Measurements from ENCODE around the gene RNF168. TPM values are rescaled to one million over a fixed set of nuclear protein-coding genes. Genes with fewer than 3 reads are reported as not detected.
"Not testable (repeated sequence)": the region's sequence is repeated elsewhere in the genome, so short reads cannot be mapped to it uniquely, and the experiment has no call there.

RNF168 gene
- total RNA-seq, 4 donors from 2014 or later = 22.2 to 40.6 (median 32.6) TPM

DNA sequence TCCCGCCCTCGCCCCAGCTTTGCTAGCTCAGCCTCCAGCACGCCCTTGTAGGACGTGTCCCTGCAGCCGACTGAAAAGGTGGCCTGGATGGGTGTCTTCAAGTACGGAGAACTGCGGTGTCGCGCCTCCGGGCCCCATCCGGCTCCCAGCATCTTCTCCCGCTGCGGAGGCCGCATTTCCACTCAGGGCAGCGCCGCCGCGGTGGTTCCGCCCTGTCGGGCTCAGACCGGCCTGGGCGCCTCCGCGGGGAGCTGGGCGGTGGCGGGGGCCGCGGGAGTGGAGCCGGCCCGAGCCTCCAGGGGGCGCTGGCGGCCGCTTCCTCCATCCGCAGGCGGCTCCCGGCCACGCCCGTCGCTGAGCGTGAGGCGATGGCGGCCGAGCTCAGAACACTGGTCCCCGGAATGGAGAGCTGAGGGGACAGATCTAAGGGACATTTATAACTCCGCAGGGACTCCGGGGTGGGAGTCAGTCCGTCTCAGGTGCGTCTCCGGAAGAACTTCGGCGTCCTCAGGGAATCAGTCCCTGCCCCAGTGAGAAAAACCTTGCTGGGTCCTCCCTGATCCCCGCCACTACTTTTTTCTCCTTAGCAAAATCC, 25.2 kb upstream of the RNF168 start:
- no peak for TF ChIP-seq EP300 (IDR thresholded peaks at IDR 0.05)
- TF ChIP-seq POLR2A (IDR thresholded peaks at IDR 0.05) = no peak
- TF ChIP-seq POLR2AphosphoS5 (IDR thresholded peaks at IDR 0.05) = no peak
- TF ChIP-seq, protein P1, sequence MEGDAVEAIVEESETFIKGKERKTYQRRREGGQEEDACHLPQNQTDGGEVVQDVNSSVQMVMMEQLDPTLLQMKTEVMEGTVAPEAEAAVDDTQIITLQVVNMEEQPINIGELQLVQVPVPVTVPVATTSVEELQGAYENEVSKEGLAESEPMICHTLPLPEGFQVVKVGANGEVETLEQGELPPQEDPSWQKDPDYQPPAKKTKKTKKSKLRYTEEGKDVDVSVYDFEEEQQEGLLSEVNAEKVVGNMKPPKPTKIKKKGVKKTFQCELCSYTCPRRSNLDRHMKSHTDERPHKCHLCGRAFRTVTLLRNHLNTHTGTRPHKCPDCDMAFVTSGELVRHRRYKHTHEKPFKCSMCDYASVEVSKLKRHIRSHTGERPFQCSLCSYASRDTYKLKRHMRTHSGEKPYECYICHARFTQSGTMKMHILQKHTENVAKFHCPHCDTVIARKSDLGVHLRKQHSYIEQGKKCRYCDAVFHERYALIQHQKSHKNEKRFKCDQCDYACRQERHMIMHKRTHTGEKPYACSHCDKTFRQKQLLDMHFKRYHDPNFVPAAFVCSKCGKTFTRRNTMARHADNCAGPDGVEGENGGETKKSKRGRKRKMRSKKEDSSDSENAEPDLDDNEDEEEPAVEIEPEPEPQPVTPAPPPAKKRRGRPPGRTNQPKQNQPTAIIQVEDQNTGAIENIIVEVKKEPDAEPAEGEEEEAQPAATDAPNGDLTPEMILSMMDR (IDR thresholded peaks at IDR 0.05) = peak; percentile 60 to 96
- DNase-seq (ENCODE audit: low spot score in 2 of 2) = peak in 1 of 2 donors; percentile 73
- peak overlapping the region; percentile 18 for H3K27ac ChIP-seq
- no peaks in the 10 kb centered on the region for H3K27me3 ChIP-seq
- WGBS = 5% methylated on average over 25 of the region's 52 CpGs
- H3K36me3 ChIP-seq = no peaks in the 10 kb centered on the region
- peaks cover 14% of the 10 kb centered on the region for H3K4me1 ChIP-seq
- H3K9me3 ChIP-seq = no peaks in the 10 kb centered on the region
- peak overlapping the region; percentile 48 for H3K4me3 ChIP-seq

- TF ChIP-seq, protein P1 (IDR thresholded peaks at IDR 0.05) = no peak
- TF ChIP-seq EP300 (IDR thresholded peaks at IDR 0.05) (no peak), POLR2A (IDR thresholded peaks at IDR 0.05) (no peak), POLR2AphosphoS5 (IDR thresholded peaks at IDR 0.05) (no peak)
- WGBS = 92% methylated on average over 4 of the region's 4 CpGs
- no peaks in the 10 kb centered on the region for H3K9me3 ChIP-seq
- H3K27ac ChIP-seq = no peak overlapping the region
- peaks cover 14% of the 10 kb centered on the region for H3K4me1 ChIP-seq
- no peaks in the 10 kb centered on the region for H3K36me3 ChIP-seq
- no peak for DNase-seq (ENCODE audit: low spot score in 2 of 2)
- H3K27me3 ChIP-seq = no peaks in the 10 kb centered on the region
- no peak overlapping the region for H3K4me3 ChIP-seq
Observed at GRCh38 chr3:196525141-196525540, 21.6 kb upstream of the RNF168 start.

DNA sequence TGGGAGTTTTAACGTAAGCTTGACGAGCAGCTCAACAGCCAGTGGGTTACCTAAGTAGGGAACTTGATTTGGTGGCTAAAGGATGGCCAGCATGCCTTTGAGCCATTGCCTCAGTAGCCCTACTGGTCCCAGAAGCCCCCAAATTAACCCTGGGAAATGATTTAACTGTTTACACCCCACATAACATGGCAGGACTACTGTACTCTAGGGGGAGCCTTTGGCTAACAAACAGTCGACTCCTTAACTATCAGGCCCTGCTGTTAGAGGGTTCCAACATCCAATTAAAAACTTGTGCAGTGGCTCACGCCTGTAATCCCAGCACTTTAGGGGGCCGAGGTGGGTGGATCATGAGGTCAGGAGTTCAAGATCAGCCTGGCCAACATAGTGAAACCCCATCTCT, 21.0 kb upstream of the RNF168 start:
- DNase-seq (ENCODE audit: low spot score in 2 of 2) = no peak
- no peak overlapping the region for H3K4me3 ChIP-seq
- TF ChIP-seq EP300 (IDR thresholded peaks at IDR 0.05) = no peak
- no peak for TF ChIP-seq POLR2AphosphoS5 (IDR thresholded peaks at IDR 0.05)
- TF ChIP-seq, protein P1 (IDR thresholded peaks at IDR 0.05) = no peak
- TF ChIP-seq POLR2A (IDR thresholded peaks at IDR 0.05) = no peak
- no peaks in the 10 kb centered on the region for H3K36me3 ChIP-seq
- peaks cover 14% of the 10 kb centered on the region for H3K4me1 ChIP-seq
- 69% methylated on average over 5 of the region's 5 CpGs for WGBS
- H3K27ac ChIP-seq = no peak overlapping the region
- peaks cover 3% of the 10 kb centered on the region for H3K9me3 ChIP-seq
- H3K27me3 ChIP-seq = no peaks in the 10 kb centered on the region

DNA sequence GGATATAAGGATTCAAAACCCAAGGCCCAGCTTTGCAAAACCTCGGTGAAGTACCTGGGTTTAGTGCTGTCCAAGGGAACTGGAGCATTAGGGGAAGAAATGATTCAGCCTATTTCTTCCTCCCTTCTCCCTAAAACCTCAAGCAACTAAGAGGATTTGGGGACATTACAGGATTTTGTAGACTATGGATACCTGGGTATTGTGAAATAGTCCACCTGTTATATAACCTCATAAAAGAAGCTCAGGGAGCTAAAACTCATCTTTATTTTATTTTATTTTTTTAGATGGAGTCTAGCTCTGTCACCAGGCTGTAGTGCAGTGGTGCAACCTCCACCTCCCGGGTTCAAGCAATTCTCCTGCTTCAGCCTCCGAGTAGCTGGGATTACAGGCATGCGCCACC, 20.3 kb upstream of the RNF168 start:
- no peak for DNase-seq (ENCODE audit: low spot score in 2 of 2)
- Histone ChIP-seq H3K4me1 (peaks cover 9% of the 10 kb centered on the region), H3K36me3 (no peaks in the 10 kb centered on the region), H3K4me3 (no peak overlapping the region), H3K27me3 (no peaks in the 10 kb centered on the region), H3K9me3 (peaks cover 3% of the 10 kb centered on the region), H3K27ac (no peak overlapping the region)
- WGBS = 94% methylated on average over 4 of the region's 4 CpGs
- TF ChIP-seq EP300 (IDR thresholded peaks at IDR 0.05) = no peak

- 93% methylated on average over 12 of the region's 12 CpGs for WGBS
- DNase-seq (ENCODE audit: low spot score in 2 of 2); H3K9me3 ChIP-seq; H3K27ac ChIP-seq; H3K27me3 ChIP-seq; H3K4me1 ChIP-seq; H3K36me3 ChIP-seq; H3K4me3 ChIP-seq: not testable (repeated sequence)
Observed at GRCh38 chr3:196521291-196521690, 17.7 kb upstream of the RNF168 start.

- Histone ChIP-seq H3K27me3 (no peaks in the 10 kb centered on the region), H3K4me3 (no peak overlapping the region), H3K36me3 (no peaks in the 10 kb centered on the region), H3K27ac (no peak overlapping the region), H3K9me3 (peaks cover 3% of the 10 kb centered on the region), H3K4me1 (no peaks in the 10 kb centered on the region)
- 82% methylated on average over 5 of the region's 5 CpGs for WGBS
- TF ChIP-seq EP300 (IDR thresholded peaks at IDR 0.05) = no peak
- no peak for TF ChIP-seq POLR2A (IDR thresholded peaks at IDR 0.05)
- TF ChIP-seq POLR2AphosphoS5 (IDR thresholded peaks at IDR 0.05) = no peak
- TF ChIP-seq, protein P1 (IDR thresholded peaks at IDR 0.05) = no peak
- no peak for DNase-seq (ENCODE audit: low spot score in 2 of 2)
Observed at GRCh38 chr3:196519718-196520082, 16.1 kb upstream of the RNF168 start.
